T-helper 9 cell (primary cell): ENCODE data around the gene CMKLR1.

Experiments
- DNase-seq: peaks from one replicate; pipeline ENCODE4 v3.0.0-alpha.2; 2020

CMKLR1 gene

DNA sequence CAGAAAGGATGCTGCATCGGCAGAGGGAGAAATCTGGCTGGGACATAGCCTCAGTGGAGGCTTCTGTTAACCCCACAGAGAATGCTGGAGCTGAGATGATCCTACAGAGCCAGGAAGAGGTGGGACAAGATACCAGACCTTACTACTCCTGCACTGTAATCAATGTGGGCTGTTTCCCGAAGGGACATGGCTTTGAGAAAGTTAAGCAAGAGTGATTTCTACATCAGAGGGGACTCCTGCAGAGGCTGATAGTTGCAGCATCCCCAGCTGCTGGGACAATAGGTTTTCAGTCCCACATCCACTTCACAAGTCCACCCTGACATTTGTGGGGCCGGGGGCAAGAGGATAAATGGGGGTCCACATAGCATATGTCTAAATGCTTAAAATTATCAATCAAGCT, 22.5 kb upstream of the CMKLR1 start:
- DNase-seq = no peak

GRCh38 chr12:108360487-108360886, 21.4 kb upstream of the CMKLR1 start:
- DNase-seq = no peak

DNA sequence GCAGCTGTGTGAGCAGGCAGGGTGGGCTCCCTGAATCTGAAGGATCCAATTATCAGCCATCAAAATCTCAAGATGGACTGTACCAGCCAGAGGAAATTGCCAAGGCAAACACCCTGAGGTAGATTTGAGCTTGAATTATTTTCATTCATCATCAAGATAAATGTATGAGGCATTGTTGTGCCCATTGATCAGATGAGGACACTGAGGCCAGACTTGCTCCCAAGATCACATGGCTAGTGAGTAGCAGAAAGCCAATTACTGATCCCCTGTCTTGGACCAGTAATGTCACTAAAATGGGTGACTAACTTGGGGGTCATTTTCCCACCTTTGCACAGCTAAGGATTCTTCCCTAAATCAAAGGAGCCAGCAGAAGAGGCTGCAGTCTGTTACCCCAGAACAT, 20.9 kb upstream of the CMKLR1 start:
- no peak for DNase-seq

DNA sequence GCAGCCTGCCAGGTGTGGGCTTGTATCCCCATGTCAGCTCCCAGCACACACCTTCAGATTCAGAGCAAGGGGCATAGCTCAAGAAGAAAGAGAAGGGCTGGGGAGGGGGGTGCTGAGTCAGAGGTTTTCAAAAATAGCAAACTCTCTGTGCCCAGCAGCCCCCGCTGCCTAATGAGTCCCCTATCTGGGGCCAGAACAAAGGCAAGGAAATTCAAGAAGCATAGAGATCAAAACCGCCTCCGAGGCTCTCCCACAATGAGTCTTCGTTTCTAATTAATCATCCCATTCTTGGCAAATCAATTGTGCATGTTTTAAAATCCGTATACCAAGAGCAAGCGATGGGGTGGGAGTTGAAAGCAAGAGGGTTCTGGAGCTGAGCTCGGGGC, 19.5 kb upstream of the CMKLR1 start:
- no peak for DNase-seq

DNA sequence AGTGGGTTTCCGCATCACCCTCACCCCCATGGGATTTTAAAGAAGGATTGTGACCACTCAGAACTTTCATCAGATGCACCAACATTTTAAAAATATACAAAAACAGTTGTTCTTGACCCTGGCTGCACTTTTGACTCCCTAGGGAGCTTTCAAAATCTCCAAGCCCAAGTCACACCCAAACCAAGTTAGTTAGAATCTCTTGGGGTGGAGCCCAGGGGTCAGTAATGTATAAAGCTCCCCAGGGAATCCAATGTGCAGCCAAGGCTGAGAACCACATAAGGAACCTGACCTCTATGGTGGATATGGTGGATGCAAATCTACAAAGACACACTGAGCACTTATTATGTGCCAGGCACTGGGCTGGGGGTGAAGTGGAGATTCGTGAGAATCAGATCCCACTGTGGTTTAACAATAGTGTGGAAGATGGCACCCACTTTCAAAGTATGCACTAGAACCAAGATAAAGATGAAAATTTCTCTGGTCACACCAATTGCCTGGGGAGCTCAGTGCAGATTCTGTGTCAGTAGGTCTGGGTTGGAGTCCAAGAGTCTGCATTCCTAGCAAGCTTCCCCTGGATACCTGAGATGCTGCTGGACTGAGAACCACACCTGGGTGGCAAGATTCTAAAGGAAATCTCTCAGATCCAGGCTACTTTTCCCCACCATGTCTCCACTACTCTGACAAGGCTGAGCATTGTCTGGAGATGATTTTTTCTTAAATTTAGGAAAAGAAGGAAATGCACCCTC, 18.9 kb upstream of the CMKLR1 start:
- DNase-seq = no peak

DNA sequence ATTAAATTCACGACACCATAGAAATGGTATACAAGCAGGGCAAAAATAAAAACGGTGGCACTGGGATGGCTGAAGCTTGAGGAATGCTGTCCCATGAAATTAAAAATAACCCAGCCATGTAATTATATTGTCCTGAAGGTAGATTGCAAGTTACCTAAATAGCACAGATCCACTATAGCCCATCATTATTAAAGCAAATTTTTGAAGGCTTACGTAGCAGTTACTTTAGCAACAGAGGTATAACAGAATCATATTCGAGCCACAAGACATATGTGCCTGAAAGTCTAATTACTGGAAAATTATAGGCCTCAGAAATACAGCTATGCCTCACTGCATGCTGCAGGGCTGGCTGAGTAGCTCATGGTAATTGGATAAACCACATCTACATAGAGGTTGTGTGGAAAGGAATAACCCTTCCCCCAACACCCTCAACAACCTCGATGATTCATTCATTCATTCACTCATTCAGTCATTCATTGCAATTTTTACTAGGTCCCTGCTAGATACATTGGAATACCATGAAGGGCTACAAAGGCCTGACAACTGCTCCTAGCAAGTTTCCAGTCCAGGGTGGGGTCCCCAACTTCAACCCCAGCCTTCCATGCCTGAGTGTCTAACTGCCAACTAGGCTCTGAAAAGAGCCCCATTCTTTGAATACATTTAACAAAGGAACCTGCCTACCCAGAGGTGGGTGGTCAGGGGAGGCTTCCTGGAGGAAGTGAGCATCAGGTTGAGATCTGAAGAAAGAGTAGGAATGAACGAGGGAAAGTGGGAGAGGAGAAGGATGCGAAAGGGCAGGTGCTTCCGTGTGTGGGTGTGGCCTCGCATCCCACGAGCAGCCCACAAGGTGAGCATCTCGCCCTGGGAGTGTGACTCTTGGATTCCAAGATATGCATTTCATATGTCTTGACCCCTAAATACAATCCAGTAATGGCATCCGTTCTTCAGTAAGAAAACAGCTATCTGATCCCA, 18.0 kb upstream of the CMKLR1 start:
- no peak for DNase-seq

DNA sequence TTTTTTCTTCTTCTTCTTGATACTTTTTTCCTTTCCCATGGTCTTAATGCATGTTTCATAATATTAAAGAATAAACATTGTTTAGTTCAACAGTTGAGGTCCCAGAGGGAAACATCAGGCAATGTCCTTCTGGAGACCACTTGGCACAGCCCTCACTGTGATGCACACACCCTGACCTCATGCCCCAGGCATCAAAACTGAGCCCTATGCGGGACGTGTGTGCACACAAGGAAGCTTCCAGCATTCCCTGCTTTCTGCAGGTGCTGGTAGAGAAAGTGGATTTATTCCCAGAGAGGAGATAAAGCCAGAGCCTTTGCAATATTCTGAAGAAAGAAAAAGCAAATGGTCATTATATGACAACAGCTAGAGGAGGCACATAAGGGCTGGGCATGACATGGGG, 16.0 kb upstream of the CMKLR1 start:
- DNase-seq = no peak

DNA sequence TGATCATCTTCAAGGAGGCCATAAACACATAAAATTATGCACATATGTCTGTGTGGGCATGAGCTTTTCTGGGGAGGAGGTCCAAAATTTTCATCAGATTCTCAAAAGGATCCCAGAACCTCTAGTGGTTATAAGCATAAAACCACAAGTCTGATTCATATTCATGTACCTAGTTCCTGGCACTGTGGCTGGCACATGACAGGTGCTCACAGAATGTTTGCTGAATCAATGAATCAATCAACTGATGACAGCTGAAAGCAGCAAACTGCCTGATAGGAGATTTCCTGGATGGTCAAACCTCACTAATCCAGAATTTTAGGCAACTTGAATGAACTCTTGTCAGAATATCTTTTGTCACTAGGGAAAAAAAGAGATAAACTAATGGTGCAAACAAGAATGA, 13.5 kb upstream of the CMKLR1 start:
- no peak for DNase-seq

DNA sequence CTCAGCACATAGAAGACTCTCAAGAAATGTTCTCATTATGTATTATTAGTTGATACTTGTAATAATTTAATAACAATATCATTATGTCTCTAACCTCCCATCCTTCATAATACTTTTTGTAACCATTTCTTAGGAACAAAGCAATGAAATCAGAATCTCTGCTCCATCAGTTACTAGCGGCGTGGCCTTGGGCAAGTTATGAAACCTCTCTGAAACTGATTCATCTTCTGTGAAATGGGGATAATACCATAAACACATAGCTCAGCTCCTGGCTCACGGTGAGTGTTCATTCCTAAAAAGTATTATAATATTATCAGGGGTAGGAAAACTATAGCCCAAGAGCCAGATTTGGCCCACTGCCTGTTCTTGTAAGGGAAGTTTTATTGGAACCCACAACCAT, 11.4 kb upstream of the CMKLR1 start:
- no peak for DNase-seq

DNA sequence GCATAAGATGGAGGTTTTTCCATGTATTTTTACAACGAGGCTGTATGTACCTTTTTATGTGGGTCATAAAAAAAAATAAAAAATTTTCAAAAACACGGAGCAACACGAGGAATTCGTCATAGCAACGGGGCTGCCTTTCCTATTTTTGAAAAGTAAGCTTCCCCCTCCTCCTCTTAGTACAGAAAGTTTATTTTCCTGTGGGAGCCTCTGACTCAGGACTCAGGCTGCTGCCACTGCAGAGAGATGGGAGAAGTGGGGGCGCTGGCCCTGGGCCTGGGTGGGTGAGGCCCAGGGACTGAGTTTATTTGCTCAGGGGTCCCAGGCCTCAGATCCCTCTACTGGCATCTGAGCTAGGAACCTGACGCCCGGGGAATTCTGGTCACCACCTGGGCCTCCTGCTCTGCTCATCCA, 10.2 kb upstream of the CMKLR1 start:
- DNase-seq = no peak

GRCh38 chr12:108348842-108349241, 9.7 kb upstream of the CMKLR1 start:
- DNase-seq = no peak

DNA sequence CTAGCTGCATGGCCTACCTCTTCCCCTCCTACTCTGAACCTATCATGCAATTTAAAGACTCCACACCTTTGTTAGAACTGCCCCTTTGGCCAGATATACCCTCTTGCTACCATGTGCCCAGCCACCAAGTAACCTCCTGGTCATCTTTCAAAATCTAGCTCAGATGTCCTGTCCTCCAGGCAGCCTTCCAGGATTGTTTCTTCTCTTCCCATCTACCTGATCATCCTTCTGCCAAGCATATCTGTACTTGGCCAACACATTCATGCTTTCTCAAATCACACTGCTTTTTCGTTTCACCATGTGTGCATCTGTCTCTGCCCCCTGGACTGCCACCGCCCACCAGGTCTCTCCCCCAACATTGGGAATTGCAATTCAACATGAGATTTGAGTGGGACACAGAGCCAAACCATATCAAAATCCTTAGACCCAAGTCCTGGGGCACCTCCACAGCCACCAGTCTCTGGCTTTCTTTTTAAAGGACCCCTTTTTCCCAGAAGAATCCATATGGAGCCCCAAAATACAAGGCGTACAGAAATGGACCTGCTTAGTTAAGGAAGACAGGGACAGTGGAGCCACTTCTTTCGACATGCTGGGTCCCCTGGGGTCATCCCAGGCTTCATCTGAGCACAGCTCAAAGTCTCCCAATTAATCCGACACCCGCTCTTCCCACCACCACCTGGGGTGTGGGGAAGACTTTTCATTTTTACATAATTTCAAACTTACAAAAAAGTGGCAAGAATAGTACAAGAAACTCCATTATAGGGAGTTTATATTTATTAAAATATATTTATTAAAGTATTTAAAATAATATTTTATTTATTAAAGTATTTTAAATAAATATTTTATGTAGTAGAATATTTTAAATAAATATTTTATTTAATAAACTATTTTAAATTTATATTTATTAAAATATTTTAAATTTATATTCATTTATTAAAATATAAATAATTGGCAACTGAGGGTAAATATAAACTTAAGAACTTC, 7.9 kb upstream of the CMKLR1 start:
- DNase-seq = no peak

GRCh38 chr12:108345716-108346633, 6.9 kb upstream of the CMKLR1 start:
- DNase-seq = no peak

GRCh38 chr12:108342985-108343384, 3.9 kb upstream of the CMKLR1 start:
- DNase-seq = no peak

DNA sequence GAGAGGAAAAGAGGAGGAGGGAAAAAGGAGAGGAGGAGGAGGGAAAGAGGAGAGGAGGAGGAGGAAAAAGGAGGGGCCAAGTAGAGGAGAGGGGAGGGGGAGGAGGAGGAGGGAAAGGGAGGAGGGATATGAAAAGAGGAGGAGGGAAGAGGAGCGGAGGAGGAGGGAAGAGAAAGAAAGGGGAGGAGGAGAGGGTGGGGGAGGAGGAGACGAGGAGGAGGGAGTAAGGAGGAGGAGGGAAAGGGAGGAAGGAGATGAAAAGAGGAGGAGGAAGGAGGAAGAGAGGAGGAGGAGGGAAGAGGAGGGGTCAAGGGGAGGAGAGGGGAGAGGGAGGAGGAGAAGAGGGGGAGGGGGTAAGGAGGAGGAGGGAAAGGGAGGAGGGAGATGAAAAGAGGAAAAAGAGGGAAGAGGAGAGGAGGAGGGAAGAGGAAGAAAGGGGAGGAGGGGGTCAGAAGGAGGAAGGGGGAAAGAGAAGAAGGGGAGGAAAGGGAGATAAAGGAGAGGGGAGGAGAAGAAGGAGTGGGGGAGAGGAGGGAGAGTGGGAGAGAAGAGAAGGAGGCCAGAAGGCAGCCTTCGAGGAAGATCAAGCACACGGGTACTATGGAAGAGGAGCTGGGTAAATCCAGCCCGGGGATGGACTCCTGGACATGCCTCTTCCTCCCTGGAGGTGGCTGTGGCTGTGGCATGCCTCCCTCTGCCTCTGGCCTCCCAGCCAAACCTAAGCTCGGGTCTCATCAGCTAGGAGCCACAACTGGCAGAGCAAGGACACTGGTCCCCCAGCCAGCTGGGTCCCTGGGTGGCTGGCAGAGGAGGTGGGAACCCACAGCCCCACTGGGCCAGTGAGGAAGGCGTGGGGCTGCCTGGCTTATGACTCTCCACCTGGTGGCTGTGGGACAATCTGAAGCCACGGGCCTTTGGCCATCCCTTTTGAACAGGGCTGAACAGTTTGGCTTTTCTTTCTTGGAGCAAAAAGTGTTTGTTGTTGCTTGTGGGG, 3.0 kb upstream of the CMKLR1 start:
- no peak for DNase-seq

DNA sequence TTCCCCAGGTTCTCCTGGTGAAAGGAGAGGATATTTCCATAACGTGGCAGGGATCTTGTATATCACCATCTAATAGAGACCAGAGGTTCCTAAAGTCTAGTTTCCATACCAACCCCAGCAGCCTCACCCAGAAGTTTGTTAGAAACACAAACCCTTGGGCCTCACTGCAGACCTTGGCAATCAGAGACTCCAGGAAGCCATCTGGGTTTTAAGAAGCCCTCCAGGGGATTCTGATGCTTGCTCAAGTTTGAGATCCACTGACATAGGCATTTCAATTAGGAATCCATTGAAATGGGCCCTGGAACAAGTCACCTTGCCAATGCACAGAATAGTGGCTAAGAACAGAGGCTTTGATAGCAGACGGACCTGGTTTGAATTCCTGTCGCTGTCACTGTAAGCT, 2.2 kb upstream of the CMKLR1 start:
- no peak for DNase-seq

DNA sequence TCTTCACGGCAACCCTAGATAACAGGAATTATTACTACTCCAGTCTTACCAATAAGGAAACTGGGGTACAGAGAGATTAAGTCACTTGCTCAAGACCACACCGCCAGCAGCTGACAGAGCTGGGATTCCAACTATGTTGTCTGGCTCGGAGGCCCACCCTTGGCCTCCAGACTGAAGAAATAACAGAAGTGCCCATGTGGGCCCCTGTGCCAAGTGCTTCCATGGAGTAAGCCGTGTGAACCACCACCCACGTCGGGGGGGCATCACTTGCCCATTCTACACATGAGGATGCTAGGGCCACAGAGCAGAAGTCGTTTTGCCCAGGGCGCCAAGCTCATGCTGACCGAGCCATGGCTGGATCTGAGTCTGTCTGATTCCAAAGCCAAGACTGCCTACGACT, 926 bp upstream of the CMKLR1 start:
- DNase-seq = no peak

DNA sequence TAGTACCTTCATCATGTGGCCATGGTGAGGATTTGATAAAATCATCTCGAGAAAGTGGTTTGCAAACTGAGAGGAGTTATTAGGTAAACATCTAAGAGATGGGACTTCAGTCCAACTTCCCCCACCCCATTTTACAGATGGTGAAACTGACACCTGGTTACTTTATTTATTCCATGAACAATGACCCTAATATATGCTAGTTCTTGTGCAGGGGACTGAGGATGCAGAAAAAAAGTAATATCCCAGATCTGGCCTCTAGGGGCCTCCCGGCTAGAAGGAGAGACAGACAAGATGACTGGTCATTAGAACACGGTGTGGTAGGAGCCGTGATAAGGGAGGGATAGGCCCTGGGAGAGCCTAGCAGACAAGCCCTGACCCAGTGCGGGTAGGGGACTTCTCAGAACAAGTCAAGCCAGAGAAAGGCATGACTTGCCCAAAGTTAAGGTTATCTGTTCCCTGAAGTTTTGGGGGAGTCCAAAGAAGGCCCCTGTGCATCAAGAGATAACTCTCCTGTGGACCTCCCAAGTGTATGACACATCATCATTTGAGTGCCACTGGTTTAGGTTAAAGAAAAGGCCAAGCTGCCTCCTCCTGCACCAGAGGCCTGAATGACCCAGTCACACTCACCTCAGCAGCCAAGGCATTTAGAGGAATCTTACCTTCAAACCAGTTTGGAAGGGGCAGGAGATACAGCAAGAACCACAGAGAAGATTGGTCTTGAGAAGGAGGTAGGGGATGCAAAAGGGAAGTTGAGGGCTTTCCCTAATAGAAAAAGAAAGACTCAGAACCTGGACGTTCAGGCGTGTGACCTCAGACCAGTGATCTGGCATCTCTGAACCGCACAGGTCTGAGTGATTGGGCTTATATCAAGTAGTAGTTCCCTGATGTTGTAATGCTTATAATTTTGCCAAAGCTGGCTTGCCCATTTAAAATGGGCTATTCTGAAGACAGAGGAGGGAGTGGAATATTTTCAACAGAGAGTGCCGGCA, 1.6 kb downstream of the CMKLR1 start:
- no peak for DNase-seq
